HL-60/S4 (cell line): Measurements from ENCODE around the gene GPM6B.

ENCODE experiments used
- in situ Hi-C: fragments of 300-500 bp; cut with MboI; formaldehyde crosslinking; loops from 2 replicates; pipeline ENCODE4 v1.14.3; 2022; ENCODE audit warnings: low sequenced_read_pairs

The GPM6B gene, protein sequence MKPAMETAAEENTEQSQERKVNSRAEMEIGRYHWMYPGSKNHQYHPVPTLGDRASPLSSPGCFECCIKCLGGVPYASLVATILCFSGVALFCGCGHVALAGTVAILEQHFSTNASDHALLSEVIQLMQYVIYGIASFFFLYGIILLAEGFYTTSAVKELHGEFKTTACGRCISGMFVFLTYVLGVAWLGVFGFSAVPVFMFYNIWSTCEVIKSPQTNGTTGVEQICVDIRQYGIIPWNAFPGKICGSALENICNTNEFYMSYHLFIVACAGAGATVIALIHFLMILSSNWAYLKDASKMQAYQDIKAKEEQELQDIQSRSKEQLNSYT

GRCh38 chrX:13816643-13817627 is at the start of gene GPM6B:
TSS of gene GPM6B (minus strand) at chrX:13817093. CDS start at chrX:13816904, 189 bp downstream.
- in situ Hi-C loops: no loop called here

GRCh38 chrX:13864264-13864663 is 47.4 kb upstream of the GPM6B start:
- in situ Hi-C loops: no loop called here

- in situ Hi-C loops: no loop called here
Measured at GRCh38 chrX:13863324-13863723, 46.4 kb upstream of the GPM6B start.

DNA sequence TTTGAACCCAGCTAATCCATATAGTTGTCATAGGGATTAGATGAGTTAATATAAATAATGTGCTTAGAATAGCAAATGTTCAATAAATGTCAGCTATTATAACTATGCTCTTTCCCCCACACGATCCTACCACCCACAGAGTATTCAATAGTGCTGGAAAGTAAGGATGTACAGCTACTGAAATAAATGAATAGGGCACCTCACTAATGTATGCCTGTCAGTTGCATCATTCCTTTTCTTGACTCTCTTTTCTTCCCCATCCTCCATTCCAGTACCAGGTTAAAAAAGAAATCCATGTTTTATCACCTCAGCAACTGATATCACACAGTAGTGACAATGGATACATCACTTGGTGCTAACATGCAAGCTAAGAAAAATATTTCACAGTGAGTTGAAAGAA is 42.8 kb upstream of the GPM6B start:
- in situ Hi-C loops: no loop called here

- in situ Hi-C loops: no loop called here
Measured at GRCh38 chrX:13857804-13858203, 40.9 kb upstream of the GPM6B start.

GRCh38 chrX:13855689-13856450 is 39.0 kb upstream of the GPM6B start:
- in situ Hi-C loops: no loop called here

GRCh38 chrX:13854003-13854402 is 37.1 kb upstream of the GPM6B start:
- in situ Hi-C loops: no loop called here

DNA sequence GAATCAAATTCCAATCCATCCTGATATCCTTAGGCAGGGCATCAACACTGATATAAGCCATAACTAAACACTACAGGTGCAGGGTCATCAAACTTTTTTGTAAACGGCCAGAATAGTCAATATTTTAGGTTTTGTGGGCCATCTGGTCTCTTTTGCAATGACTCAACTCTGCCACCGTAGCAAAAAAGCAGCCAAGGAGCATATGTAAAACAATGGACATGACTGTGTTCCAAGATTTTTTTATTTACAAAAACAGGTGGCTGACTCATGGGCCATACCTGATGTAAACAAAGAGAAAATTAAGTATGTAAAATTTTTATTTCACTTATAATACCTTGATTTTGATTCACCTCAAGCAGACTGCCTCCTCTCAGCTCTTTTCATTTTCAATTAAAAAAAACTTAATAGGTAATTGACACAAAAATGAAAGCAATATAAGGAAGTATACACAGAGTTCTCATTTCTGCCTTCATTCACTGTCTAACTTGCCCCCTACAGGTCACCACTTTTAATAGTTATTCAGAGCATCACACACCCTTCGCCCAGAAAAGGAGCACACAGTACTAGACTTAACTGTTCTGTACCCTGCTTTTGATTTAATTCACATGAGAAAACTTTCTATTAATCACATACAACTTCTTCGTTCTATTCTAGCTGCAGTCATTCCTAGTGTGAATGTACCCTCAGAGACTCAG is 35.3 kb upstream of the GPM6B start:
- in situ Hi-C loops: no loop called here

GRCh38 chrX:13845721-13846378 is 29.0 kb upstream of the GPM6B start:
- in situ Hi-C loops: no loop called here

DNA sequence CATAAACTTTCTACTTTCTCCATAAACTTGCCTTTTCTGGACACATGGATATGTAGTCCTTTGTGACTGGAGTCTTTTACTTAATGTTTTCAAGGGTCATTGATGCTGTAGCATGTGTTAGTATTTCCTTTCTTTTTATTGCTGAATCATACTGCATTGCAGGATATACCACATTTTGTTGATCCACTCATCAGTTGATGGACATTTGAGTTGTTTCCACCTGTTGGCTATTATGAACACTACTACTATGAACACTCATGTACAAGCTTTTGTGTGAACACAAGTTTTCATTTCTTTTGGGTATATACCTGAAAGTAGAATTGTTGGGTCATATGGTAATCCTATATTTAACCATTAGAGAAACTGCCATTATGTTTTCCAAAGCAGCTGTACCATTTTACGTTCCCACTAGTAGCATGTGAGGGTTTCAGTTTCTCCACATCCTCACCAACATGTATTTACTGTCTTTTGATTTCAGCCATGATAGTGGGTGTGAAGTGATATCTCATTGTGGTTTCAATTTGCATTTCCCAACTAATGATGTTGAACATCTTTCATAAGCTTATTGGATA is 26.3 kb upstream of the GPM6B start:
- in situ Hi-C loops: no loop called here

GRCh38 chrX:13840121-13840520 is 23.2 kb upstream of the GPM6B start:
- in situ Hi-C loops: no loop called here

DNA sequence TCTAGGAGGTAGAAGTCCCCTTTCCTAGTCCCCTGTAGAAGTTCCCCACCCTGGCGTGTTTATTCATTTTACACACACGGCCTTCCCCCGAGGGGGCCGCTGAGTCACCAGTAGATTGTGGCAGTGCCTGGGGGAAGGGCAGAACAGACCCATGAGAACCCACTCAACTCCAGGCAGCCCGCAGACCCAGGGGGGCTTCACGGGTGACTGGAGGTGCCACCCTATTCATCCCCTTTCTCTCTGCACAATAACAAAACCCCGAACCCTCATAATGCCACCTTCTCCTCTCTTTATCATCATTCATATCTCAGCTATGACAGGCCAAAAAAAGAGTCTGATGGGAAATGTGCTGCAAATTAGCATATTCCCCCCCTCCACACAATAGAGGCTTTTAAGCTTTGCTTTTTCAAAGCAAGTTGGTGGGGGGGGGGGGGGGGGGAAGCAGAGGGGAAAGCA is 20.4 kb upstream of the GPM6B start:
- in situ Hi-C loops: no loop called here

- in situ Hi-C loops: no loop called here
Measured at GRCh38 chrX:13836575-13836974, 19.7 kb upstream of the GPM6B start.

GRCh38 chrX:13835825-13836224 is 18.9 kb upstream of the GPM6B start:
- in situ Hi-C loops: no loop called here

DNA sequence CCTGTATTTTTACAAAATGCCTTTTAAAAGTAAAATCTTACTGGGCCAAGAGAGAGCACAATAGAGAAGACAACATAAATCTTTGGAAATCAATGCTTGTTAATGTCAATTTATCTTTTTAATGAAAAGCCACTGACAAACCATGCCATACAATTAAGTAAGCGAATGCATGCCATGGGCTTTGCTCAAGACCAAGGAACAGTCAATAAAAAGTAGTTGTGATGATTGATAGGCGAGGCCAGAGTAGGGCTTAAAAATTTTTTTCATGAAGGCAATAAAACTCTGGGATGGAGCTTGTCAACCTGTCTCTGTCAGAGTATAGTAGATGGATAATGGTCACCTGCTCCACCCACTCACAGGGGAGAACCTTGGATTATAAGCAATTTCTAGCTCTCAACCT is 17.5 kb upstream of the GPM6B start:
- in situ Hi-C loops: no loop called here

GRCh38 chrX:13829983-13830382 is 13.1 kb upstream of the GPM6B start:
- in situ Hi-C loops: no loop called here

DNA sequence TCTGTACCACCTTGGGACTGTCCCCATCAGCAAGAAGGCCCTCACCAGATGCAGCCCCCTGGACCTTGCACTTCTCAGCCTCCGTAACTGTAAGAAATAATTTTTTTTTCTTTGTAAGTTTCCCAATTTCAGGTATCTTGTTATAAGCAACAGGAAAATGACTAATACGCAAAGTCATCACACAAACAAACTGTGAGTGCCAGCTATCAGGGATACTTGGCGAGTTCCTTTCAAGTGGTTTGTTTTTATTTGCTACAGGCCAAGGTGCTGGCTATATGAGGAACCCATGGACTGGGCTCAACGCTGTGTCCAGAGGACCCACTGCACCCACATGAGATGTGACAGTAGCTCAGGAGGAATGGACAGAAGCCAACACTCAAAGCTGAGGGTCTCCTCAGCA is 11.5 kb upstream of the GPM6B start:
- in situ Hi-C loops: no loop called here

GRCh38 chrX:13827298-13828090 is 10.6 kb upstream of the GPM6B start:
- in situ Hi-C loops: no loop called here

GRCh38 chrX:13826770-13827169 is 9.9 kb upstream of the GPM6B start:
- in situ Hi-C loops: no loop called here
